SIG-M5 (cell line): ENCODE data around the gene HAGH.
A peak's percentile ranks its signal among the peaks of the same experiment; 100 is the strongest.
"Not testable (repeated sequence)": the region's sequence is repeated elsewhere in the genome, so short reads cannot be mapped to it uniquely, and the experiment has no call there.

Source experiments
- DNase-seq: peaks from one replicate; lab custom pipeline; 2025; lab: John Stamatoyannopoulos, UW

The HAGH gene

DNA sequence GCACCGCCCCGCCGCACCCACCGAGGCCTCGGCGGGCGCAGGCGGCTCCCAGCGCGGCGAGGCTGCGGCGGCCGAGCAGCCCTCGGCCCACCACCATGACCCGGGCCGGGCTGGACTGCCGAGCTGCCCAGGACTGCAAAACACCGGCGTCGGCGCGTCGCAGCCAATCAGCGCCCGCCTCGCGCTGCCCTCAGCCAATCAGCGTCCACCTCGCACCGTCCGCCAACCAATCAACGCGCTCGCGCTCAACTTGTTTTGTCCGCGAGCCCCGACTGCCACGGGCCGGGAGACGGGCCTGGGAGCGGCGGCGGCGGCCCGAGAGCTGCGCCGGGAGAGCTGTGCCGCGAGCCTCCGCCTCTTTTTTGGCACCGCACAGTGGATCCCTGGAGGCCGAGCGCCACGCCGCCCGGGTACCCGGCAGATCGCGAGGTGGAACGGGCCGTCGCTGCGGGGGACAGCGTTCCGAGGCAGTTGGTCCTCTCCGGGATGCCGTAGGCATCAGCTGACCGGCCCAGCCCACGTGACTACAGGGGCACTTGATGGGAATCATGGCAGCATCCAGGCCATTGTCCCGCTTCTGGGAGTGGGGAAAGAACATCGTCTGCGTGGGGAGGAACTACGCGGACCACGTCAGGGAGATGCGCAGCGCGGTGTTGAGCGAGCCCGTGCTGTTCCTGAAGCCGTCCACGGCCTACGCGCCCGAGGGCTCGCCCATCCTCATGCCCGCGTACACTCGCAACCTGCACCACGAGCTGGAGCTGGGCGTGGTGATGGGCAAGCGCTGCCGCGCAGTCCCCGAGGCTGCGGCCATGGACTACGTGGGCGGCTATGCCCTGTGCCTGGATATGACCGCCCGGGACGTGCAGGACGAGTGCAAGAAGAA, at the start of gene HAGH, which contains the start of gene FAHD1:
Gene HAGH, minus strand, starts transcription at position 135 of the 883 bp plus-strand sequence. Its CDS starts 38 bp downstream, at position 97.
Gene FAHD1, plus strand, starts transcription at position 516 of the 883 bp plus-strand sequence. Its CDS starts 33 bp downstream, at position 549.
- peak; percentile 32 for DNase-seq

DNA sequence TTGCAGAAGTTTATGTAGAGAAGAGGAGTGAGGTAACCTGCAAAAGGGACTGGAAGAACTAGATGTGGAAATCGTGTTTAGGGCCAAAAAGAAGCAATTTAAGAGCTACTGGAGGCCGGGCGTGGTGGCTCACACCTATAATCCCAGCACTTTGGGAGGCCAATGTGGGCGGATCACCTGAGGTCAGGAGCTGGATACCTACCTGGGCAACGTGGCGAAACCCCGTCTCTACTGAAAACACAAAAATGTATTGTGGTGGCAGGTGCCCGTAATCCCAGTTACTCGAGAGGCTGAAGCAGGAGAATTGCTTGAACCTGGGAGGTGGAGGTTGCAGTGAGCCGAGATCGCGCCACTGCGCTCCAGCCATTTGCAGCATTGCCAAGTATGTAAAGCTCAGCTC, 49.4 kb upstream of the HAGH start:
- DNase-seq, result not testable (repeated sequence)

DNA sequence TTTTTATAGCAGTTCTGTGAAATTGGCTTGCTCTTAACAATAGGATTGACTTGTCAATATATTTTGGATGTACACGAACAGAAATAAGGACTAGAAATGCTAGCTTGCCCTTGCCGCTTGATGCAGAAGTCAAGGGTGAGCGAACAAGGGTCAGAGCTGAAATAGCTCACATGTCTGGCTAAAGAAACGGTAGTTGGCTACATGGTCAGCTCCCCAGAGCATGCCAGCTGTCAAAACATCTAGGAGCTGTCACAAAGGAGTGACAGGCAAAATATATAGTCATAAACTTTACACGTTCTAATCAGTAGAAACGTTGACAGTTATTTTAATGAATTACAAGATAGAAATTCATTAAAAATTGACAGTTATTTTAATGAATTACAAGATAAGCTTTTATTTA, 48.2 kb upstream of the HAGH start:
- DNase-seq, result no peak

GRCh38 chr16:1871974-1872635, 45.5 kb upstream of the HAGH start, which contains the start of gene MEIOB:
Gene MEIOB (minus strand): TSS chr16:1872164. CDS start chr16:1868175, 3,989 bp downstream.
- no peak for DNase-seq

GRCh38 chr16:1870365-1871082, 43.9 kb upstream of the HAGH start:
- no peak for DNase-seq

DNA sequence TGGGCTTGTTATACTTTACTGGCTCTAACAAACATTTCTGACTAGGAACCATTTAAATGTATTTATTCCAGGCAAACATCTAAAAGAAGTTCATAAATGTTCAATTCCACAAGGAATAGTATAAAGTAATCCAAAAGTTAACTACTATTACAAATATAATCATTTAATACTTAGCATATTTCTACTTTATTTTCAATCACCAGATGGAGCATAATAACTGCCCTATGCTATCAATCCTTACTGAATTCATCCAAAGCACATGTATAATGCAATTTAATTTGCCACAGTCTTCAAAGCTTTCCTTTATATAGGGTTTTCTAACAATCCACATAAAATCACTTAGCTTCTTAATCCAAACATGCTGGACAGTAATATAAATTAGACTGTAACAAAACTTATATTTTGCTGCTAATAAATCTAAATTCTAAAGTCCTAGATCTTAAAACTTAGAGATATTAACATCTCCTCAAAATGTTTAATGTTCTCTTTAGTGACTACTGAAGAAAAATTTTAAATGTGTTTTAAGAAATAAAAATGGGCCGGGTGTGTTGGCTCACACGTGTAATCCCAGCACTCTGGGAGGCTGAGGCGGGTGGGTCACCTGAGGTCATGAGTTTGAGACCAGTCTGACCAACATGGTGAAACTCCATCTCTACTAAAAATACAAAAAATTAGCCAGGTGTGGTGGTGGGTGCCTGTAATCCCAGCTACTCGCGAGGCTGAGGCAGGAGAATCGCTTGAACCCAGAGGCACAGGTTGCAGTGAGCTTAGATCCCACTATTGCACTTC, 39.5 kb upstream of the HAGH start:
- no peak for DNase-seq

- DNase-seq, result no peak
Measured at GRCh38 chr16:1863681-1864460, 37.2 kb upstream of the HAGH start.

GRCh38 chr16:1862394-1862793, 35.8 kb upstream of the HAGH start:
- DNase-seq, result no peak

DNA sequence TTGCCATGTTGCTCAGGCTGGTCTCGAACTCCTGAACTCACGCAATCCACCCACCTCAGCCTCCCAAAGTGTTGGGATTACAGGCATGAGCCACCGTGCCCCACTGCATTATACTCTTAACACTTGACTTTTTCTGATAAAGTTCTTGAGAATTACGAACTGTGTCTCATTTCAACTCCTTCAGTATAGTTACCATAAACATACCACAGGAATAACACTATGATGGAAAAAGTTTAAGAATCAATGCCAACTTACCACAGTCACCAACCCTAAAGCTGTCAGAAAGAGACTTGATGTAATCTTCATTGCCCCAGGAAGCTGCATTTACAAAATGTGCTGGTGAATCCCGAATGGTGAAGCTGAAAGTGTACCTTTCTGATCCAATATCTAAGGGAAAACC, 35.1 kb upstream of the HAGH start:
- no peak for DNase-seq

- no peak for DNase-seq
Measured at GRCh38 chr16:1859650-1860049, 33.0 kb upstream of the HAGH start.

GRCh38 chr16:1858189-1858865, 31.7 kb upstream of the HAGH start:
- DNase-seq, result no peak

DNA sequence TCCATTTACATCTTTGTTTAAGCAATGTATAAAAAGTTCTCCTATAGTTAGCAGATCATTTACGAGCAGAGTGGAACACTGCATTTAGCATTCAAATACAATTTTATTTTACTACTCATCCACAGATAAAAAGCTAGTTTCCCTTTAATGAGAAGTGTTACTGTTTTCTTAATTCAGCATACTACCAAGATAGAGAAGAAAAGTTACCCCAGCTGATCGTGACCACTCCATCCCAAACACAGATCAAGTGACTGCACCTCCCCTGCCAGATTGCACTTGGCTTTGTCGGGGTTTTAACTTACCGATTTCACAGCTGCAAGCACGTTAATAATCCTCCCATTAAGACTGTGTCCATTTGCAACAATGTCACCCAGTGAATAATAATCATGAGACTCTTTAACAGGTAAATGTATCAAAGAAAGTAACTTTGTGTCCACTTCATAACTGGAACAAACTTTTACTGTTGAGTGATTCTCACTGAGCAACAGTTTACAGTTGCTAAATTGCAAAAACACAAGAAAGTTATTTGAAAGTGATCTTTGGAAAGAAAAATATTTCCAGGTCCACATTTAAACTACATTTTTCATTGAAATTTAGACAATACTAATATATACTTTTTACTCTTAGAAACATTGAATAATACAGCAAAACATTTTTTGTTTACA, 30.9 kb upstream of the HAGH start:
- DNase-seq, result no peak

GRCh38 chr16:1851793-1852192, 25.2 kb upstream of the HAGH start:
- DNase-seq, result no peak

GRCh38 chr16:1850981-1851380, 24.4 kb upstream of the HAGH start:
- DNase-seq, result no peak

GRCh38 chr16:1846416-1846815, 19.8 kb upstream of the HAGH start:
- DNase-seq, result no peak

DNA sequence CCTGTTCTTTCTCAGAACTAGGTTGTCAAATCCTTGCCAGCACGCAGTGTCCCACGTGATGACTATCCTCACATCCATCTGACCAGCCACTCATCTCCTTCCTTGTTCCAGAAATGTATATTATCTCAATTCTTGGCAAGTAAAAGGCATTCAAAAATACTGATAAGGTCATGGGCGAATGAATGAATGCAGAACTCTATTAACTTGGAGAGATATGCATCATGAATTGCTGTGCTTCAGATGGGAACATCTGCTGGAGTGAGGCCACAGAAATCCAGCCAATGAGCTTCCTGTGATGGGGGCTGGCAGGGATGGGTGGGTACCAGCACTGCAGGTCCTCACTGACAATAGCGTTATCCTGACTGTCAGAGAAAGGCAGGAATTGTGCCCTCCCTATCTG, 19.4 kb upstream of the HAGH start:
- DNase-seq, result no peak

DNA sequence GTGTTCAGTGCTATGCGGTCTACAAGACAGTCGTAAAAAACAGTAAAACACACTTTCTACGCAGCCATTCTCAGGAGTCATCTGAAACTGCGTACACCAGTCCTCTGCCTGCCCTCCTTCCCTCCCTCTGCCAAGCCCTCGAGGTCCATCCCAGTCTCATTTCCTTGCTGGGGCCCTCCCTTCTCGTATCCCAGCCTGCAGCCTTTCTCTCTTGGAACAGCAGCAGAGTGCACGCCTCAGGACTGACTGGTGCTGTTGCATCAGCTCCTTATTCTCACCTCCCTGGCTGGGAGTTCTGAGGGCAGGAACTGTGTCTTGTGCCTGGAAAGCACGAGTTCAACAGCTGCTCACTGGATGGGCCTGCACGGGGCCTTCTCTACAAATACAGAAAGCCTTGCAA, 12.9 kb upstream of the HAGH start:
- no peak for DNase-seq

DNA sequence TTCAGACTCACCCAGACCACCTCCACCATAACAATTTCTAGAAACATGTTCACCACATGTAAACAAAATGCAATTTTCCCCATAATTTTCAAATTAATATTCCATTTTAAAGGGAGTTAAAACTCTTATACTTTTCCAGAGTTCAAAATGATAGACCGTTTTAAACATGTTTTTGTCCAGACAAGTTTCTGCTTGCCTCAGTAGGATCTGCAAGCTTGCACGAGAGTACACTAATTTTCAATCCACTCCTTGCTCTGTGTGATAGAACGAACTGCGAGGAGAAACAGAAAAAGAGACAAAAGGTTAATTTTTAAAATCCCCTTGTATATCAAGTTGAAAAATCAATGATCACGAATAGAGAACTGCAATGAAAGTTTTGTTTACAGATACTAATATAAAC, 7.5 kb upstream of the HAGH start:
- no peak for DNase-seq

DNA sequence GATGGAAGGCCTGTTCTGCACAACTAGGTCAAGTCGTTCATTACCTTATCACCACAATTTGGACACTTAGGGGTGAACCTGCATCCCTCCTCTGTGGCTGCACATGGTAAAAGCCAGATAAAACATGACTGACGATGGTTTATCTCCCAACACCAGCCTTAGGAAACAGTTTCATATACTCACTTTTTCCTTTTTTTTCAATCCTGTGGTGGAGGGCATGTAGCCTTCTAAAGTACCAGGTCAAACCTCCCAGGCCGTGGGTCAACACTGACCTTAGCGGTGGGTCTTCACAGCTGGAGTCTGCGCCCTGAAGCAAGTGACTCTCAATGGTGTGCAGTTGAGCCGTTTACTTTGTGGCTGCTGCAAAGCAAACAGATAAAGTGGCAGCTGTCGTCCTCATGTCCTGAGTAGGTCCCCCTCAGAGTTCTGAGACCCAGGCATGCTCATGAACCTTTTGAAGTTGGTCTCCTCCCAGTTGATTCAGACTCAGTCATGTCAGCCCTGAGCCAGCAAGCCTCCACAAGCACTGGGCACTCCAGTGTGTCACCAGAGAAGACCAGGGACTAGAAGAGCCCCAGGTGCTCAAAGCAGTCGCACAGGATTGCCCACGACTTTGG, 6.3 kb upstream of the HAGH start:
- no peak for DNase-seq
